Head of caudate nucleus (tissue), 42 donors: ENCODE results near the gene CC2D2A.

ENCODE experiments used
- DNase-seq, 42 donors: peaks; one replicate each; pipeline versions ENCODE4 v3.0.0 to v3.0.0-alpha.2; 2020 to 2021; ENCODE audit warnings: mixed read lengths in 7 of 42
- intact Hi-C: fragments of 100-400 bp; cut with DNase I; formaldehyde crosslinking; loops from one replicate; pipeline ENCODE4 v1.15.0; 2022

The CC2D2A gene

DNA sequence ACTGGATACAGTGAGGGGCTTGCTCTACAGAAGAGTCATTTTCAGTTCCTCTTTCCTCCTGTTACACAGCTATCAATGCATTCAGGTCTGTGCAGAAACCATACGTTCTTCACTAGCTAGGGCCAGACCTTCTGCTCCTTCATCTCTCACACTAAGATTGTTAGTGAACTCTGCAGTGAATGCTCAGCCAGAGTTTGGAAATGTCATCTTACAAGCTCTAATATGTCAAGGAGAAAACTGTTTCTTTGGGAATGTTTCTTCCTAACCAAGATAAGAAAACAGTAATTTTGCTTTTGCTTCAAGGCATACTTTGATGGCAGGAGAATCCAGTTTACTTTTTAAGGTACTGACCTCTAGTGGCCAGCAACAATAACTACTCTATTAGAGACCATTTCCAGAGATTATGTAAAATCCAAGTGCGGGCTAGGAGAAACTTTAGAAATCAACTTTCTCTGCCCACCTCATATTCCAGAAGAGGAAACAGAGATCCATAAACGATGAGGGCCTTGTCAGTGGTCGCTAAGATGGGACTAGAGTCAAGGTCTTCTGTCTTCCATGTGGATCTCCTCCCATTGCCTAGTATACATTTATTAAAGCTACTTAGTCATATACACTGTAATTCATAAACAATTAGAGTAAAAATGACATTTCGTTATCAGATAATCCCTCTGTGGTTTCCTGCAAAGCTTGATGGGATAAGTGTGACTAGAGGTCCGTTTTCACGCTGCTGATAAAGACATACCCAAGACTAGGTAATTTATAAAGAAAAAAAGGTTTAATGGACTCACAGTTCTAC is 12.1 kb upstream of the CC2D2A start:
- intact Hi-C loops, result loop anchor here (5.0 kb wide), 1 partner anchor 225 kb away; no protein-coding TSS in a partner anchor
- peak in 2 of 42 donors; percentile 8 to 55 for DNase-seq

DNA sequence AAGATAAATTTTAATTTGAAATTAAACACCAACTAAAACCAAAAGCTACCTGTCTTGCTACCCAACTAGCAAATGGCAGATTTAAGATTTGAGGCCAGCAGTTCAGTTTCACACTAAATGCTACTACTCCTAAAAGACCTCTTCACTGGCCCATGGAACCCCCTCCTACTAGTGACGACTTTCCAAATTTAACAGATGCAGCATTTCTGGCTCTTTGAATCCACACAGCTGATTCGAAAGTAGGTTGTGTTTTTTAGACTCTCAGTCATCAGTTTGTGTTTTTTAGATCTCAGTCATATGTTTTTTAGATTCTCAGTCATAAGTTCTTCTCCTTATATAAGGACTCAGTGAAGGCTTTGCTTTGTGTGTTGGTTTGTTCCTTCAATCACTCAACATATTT is 11.1 kb upstream of the CC2D2A start:
- intact Hi-C loops, result loop anchor here (5.0 kb wide), 1 partner anchor 226 kb away; no protein-coding TSS in a partner anchor

DNA sequence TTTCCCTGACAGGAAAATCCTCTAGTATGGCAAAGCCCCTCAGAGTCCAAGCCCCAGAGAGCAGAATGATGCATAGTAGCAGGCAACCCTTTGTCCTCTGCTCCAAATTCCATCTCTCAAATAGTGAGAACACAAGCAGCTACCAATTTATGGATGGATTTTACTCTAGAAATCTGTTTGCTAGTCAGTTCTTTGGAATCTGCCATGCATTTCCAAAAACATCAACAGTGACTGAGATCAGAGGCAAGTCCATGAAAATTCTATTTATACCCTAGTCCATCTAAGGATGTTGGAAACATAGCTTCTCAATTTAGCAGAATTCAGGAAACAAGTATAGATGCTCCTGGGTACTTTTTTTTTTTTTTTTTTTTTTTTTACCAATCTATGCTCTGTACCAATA is 10.0 kb upstream of the CC2D2A start:
- no peak for DNase-seq
- intact Hi-C loops, result loop anchor here (5.0 kb wide), 1 partner anchor 227 kb away; no protein-coding TSS in a partner anchor

More for the DNA sequence above, 11.1 kb upstream of the CC2D2A start:
- DNase-seq, result no peak

DNA sequence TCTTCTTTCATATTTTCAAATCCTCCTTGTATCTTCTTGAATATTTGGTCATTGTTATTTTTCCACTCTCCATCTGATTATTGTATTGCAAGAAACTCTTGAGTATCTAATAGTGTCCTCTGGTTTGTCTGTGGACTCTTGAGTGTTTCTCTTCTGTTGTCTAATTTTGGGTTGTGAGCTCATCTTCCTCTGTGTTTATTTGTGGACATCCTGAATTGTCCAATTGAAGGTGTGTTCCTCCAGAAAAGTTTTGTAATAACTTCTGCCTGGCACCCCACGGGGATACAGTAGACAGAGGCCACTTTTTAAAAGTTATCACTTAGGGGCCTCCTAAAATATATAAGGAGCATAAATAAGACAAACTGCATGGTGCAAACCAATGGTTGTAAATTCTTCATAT is 3.1 kb upstream of the CC2D2A start:
- intact Hi-C loops, result no loop called here
- no peak for DNase-seq

DNA sequence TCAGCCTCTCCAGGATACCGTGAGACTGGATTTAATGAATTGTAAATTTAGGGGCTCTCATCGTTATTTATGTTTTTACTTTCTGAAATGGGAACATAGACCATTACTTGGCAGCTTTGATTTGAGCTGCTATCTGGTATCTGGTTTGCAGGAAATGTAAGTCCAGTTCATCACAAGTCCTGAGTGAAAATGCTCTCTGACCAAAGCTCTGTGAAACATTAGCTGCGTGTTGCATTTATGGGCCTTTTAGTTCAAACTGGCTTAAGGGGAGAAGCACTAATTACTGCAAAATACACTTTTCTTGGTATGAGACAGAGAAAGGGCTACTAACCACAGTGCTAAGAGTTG is 420 bp downstream of the CC2D2A start:
- intact Hi-C loops, result no loop called here

DNA sequence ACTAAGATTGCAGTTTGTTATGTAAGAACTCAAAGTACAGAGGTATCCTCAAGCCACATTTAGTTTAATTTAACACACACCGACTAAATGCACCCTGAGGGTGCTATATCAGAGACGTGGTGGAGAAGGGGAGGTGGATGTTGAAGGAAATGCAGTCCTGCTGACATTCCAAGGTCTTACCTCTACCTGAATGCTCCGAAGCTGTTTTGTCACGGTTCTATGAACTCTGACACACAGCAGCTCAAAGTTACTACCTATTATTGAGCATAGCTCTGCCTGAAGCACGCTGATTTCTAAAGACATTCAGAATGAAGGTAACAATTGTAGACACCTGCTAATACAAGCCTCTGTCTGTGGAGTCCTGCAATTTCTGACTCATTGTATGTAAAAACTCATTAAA is 6.7 kb downstream of the CC2D2A start:
- intact Hi-C loops, result loop anchor here (5.0 kb wide), 2 partner anchors 176 to 526 kb away; no protein-coding TSS in a partner anchor
- DNase-seq, result no peak

More for the DNA sequence above, 420 bp downstream of the CC2D2A start:
- DNase-seq, result no peak

DNA sequence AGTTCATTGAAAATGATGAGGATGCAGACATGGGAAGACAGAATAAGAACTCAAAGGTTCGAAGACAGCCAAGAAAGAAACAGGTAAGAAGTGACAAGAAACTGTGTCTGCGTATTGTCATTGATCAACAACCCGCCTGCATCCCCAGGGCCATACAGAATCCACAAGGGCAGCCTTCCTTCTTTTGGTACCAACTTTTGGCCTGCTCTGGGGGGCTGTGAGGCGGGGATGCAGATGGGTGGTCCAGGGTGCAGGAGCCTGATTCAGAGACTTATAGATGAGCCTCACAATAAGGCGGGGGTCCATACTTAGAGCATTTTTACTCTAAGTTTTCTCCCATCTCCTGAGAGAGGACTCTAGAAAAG is 9.0 kb downstream of the CC2D2A start:
- intact Hi-C loops, result loop anchor here (5.0 kb wide), 2 partner anchors 174 to 524 kb away; no protein-coding TSS in a partner anchor
- peak in 2 of 42 donors; percentile 19 to 48 for DNase-seq

DNA sequence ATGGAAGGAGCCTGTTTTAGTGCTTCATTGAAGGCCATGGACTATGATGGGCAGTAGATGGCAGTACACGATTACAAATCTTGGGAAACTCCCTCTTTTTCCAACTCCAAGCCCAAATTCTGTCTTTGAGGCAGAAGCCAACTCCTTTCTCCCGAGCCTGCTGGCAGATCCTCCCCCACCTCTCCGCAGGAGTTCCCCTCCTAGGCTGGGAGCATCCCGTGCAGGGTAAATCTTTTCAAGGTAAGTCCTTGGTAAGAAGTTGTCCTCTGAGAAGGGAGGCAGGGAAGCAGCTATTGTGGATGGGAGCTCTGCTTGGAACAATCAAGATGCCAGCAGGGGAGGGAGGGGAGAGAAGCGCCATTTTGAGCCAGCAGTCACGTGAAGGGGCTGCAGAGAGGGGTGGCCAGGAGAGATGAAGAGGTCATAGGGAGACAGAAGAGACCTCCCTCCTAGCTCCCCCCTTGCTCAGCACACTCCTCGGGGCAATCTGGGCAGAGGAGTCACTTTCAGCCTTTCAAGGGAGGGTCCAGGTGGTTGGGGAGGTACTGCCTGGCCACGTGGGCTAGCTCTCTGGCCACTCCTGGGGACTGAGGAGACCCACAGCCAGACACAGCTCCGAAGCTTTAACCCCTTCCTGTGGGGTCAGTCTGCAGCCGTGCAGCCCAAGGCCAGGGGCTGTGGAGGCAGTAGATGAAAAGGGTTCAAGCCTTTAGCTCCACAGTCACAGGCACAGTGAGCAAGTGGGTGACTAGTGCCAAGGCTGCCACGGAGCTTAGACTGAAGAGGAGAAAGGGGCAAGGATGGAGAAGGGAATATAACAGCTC is 9.6 kb downstream of the CC2D2A start:
- DNase-seq, result peak; percentile 42 to 89 (median 70)
- intact Hi-C loops, result loop anchor here (5.0 kb wide), 2 partner anchors 173 to 523 kb away; no protein-coding TSS in a partner anchor

DNA sequence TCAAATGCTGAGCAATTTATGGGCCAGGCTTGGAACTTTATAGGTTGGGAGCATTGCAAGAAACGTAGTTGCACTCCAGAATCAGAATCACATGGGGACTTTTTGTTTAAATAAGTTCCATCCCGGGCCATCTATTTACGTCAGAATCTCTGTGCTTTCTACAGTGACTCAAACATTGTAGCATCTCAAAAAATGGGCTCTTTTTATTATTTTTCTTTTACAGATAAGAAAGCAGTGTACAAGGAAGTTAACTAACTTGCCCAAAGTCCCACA is 10.2 kb downstream of the CC2D2A start:
- DNase-seq, result no peak
- intact Hi-C loops, result loop anchor here (5.0 to 10.0 kb wide), 3 partner anchors 172 to 522 kb away; no protein-coding TSS in a partner anchor

DNA sequence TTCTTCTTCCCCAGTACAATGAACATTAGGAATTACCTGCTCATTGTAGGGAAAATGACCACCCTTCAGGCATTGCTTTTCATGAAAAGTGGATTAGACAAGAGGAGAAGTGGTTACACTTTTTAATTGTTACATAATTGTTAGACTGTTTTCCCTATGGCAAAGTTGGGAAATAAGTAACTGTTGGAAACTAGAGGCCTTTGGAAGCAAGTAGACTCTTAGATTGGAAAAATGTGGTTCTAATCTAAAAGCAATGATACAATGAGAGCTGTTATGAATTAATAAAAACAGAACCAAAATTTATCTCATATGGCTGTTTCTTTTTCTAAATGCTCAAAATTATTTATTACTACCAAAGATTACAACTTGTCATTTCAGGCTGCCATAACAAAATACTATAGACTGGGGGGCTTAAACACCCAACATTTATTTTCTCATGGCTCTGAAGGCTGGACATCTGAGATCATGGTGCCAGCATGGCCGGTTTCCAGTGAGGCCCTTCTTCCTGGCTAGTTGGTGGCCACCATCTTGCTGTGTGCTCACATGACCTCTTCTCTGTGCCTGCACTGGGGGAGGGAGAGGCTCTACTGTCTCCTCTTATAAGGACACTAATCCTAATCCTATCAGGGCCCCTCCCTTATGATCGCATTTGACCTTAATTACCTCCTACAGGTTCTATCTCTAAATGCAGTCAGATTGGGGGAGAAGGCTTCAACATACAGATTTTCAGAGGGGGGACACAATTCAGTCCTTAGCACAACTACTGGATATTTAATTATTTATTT is 12.5 kb downstream of the CC2D2A start:
- intact Hi-C loops, result loop anchor here (10.0 kb wide), 1 partner anchor 393 kb away; no protein-coding TSS in a partner anchor
- no peak for DNase-seq

DNA sequence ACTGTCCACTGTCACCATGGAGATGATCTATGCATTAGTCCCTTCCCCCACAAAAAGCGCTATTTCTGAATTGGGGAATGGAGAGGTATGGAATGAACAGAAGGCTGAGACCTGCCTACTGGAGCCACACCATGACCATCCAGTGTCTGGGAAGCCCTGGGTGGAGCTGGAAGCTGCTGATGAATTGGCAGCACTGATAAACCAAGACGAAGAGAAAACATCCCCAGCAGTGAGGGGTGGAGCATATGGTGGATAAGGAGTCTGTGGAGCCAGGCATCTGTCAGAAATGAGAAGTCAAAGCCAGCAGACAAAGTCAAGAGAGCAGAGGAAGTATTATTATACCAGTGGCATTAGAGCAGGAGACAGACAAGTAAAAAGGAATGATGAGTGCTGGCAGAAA is 13.2 kb downstream of the CC2D2A start:
- no peak for DNase-seq
- intact Hi-C loops, result loop anchor here (10.0 kb wide), 1 partner anchor 392 kb away; no protein-coding TSS in a partner anchor

DNA sequence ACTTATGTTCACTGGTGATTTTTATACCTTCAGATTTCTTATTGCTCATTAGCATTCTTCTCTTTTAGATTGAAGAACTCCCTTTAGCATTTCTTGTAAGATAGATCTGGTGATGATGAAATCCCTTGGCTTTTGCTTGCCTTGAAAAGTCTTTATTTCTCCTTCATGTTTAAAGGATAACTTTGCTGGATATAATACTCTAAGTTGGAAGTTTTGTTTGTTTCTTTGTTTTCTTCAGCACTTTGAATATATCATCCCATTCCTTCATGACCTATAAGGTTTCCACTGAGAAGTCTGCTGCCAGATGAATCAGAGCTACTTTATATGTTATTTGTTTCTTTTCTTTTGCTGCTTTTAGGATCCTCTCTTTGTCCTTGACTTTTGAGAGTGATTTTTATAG is 18.5 kb downstream of the CC2D2A start:
- DNase-seq, result no peak
- intact Hi-C loops, result loop anchor here (10.0 kb wide), 1 partner anchor 387 kb away; no protein-coding TSS in a partner anchor

DNA sequence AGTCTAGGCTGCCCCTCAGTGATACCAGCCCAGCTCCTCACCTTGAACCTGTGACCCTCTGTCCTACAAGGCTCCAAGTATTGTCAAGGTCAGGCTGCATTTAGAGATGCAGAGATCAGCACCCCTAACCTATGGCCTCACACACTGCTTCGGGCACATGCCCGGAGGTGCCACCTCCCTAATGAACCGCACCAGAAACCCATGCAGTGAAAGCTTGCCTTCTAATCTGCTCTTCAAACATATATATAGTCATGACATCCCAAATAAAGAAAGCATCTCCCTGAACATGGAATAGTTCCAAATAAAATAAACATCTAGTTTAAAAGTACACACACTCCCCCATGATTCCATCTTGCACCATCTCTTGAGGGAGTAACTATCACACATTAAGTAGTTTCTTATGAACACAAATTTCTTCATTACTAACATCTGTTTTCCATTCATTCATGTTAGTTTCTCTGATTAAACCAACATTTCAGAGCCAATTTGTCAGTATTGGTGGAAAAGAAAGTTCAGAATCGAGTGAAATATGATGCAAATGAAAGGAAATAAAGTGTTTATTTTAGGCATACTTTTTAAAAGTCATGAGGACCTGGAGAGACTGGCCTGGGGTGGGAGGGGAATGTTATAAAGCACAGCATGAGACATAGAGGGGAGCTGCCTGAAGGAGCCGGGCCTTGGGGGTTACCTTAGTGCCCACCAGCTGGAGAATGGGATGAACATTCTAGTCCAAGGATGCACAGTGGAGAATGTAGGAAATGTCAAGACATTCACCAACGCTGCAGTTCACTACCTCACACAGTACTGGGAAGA is 19.2 kb downstream of the CC2D2A start:
- DNase-seq, result no peak
- intact Hi-C loops, result loop anchor here (10.0 kb wide), 1 partner anchor 386 kb away; no protein-coding TSS in a partner anchor

DNA sequence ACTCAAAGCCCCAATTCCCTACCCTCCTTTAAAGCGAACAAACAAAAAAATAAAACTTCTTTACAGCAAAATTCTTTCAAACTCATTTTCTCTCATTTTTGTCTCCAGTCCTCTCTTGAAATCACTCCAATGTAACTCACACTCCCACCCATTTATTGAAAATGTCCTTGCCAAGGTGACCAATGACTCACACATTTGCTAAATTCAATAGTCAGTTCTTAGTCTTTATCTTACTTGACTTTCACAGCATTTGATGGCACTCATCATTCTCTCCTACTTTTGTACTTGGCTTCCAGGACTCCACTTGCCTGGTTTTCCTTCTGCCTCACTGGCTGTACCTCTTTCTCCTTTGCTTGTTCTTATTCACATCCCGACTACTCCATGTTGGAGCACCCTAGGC is 19.9 kb downstream of the CC2D2A start:
- DNase-seq, result no peak

DNA sequence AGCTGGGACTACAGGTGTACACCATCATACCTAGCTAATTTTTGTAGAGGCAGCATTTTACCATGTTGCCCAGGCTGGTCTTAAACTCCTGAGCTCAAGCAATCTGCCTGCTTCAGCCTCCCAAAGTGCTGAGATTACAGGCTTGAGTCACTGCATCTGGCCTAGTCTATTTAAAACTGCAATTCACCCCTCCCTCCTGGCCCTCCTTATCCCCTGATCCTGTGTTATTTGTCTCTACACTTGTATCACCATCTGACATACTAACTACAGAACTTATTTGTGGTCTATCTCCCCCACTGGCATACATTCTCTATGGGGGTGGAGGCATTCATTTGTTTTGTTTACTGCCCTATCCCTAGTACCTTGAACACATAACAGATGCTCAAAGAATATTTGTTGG is 23.7 kb downstream of the CC2D2A start:
- intact Hi-C loops, result no loop called here
- DNase-seq, result no peak

More for the DNA sequence above, 19.9 kb downstream of the CC2D2A start:
- intact Hi-C loops, result loop anchor here (10.0 kb wide), 1 partner anchor 385 kb away; no protein-coding TSS in a partner anchor

DNA sequence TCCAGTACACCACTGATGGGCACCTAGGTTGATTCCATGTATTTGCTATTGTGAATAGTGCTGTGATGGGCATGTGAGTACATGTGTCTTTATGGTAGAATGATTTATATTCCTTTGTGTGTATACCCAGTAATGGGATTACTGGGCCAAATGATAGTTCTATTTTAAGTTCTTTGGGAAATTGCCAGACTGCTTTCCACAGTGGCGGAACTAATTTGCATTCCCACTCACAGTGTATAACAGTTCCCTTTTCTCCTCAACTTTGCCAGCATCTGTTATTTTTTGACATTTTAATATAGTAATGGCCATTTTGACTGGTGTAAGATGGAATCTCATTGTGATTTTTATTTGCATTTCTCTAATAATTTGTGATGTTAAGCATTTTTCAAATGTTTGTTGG is 25.9 kb downstream of the CC2D2A start:
- no peak for DNase-seq
- intact Hi-C loops, result no loop called here

DNA sequence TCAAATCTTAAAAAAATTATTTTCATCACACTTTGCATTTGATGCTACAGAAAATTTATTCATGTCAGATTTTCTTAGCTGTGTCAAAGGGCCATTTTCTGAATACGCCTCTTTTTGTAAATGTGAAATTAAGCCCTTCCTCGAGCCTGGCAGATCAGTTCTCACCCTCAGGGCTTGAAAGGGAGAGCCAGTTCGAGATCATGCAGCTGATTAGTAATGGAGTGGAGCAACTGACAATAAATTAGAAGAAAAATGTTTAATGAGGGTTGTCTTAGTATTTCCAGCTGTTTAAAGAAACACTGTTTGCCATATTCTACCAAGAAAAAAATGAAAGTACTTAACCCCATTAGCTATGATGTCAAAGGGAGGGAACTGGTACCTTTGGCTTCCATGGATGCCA is 28.7 kb downstream of the CC2D2A start:
- no peak for DNase-seq
- intact Hi-C loops, result no loop called here

DNA sequence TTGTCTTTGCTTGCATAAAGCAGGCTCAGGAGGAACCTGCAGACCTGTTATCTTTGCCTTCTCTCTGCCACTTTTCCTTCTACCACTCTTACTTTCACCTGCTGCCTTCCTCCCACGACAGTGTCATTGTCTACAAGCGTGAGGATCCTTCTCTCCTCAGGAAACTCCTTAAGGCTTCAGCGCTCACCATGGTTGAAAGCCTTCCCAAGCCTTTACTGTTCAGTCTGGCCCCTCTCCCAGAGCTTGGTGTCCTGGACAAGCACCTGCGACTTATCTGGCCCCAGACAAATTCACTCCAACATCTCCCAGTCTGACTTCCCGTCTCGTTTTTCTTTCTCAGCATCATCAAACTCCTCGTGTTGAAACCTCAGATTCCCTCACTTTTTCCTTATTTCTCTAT is 31.0 kb downstream of the CC2D2A start:
- no peak for DNase-seq

More for the DNA sequence above, 31.0 kb downstream of the CC2D2A start:
- intact Hi-C loops, result no loop called here
